HUES48 (cell line): ENCODE measurements around the gene ZNF436.
A peak's percentile ranks its signal among the peaks of the same experiment; 100 is the strongest.

Experiments
- H3K27ac ChIP-seq: one replicate; pipeline ENCODE4 v1.7.0; 2013; ENCODE audit warnings: low read depth, low read length, inconsistent platforms
- H3K27me3 ChIP-seq: 2 replicates; pipeline ENCODE4 v1.6.1; 2013; ENCODE audit warnings: mild to moderate bottlenecking, low read length; ENCODE audit not compliant: control insufficient read depth, insufficient read depth
- H3K36me3 ChIP-seq: 2 replicates; pipeline ENCODE4 v1.6.1; 2013; ENCODE audit warnings: low read length; ENCODE audit not compliant: control insufficient read depth, insufficient read depth
- H3K4me1 ChIP-seq: 2 replicates; pipeline ENCODE4 v1.6.1; 2013; ENCODE audit warnings: mild to moderate bottlenecking, low read length; ENCODE audit not compliant: control insufficient read depth, insufficient read depth
- H3K4me3 ChIP-seq: 2 replicates; pipeline ENCODE4 v1.5.1; 2013; ENCODE audit warnings: mild to moderate bottlenecking, low read depth, low read length
- H3K9ac ChIP-seq: 2 replicates; pipeline ENCODE4 v1.6.1; 2013; ENCODE audit warnings: mild to moderate bottlenecking, low read depth, low read length, moderate library complexity
- H3K9me3 ChIP-seq: 2 replicates; pipeline ENCODE4 v1.6.1; 2013; ENCODE audit warnings: low read length; ENCODE audit not compliant: control insufficient read depth, insufficient read depth

ZNF436 gene

GRCh38 chr1:23402286-23403037, 32.8 kb upstream of the ZNF436 start:
- Histone ChIP-seq H3K9ac (no peak overlapping the region), H3K4me1 (peaks cover 7% of the 10 kb centered on the region; the same call in 1 of the 2 replicates), H3K4me3 (no peak overlapping the region), H3K36me3 (no peaks in the 10 kb centered on the region), H3K27me3 (peaks cover 98% of the 10 kb centered on the region), H3K27ac (no peak overlapping the region), H3K9me3 (no peaks in the 10 kb centered on the region)

- peaks cover 7% of the 10 kb centered on the region; the same call in 1 of the 2 replicates for H3K4me1 ChIP-seq
- peaks cover 98% of the 10 kb centered on the region for H3K27me3 ChIP-seq
- no peaks in the 10 kb centered on the region for H3K9me3 ChIP-seq
- no peak overlapping the region for H3K9ac ChIP-seq
- H3K27ac ChIP-seq, result no peak overlapping the region
- no peaks in the 10 kb centered on the region for H3K36me3 ChIP-seq
- no peak overlapping the region for H3K4me3 ChIP-seq
These were observed 31.7 kb upstream of the ZNF436 start for GRCh38 chr1:23401313-23401712.

- H3K4me1 ChIP-seq, result peaks cover 7% of the 10 kb centered on the region; the same call in 1 of the 2 replicates
- no peaks in the 10 kb centered on the region for H3K36me3 ChIP-seq
- H3K27me3 ChIP-seq, result peaks cover 96% of the 10 kb centered on the region
- no peak overlapping the region for H3K27ac ChIP-seq
- H3K4me3 ChIP-seq, result no peak overlapping the region
- no peak overlapping the region for H3K9ac ChIP-seq
- no peaks in the 10 kb centered on the region for H3K9me3 ChIP-seq
These were observed 30.9 kb upstream of the ZNF436 start for GRCh38 chr1:23400324-23401114.

GRCh38 chr1:23399229-23399628, 29.6 kb upstream of the ZNF436 start:
- Histone ChIP-seq H3K27me3 (peaks cover 96% of the 10 kb centered on the region), H3K9ac (no peak overlapping the region), H3K4me3 (no peak overlapping the region), H3K4me1 (peaks cover 19% of the 10 kb centered on the region), H3K9me3 (no peaks in the 10 kb centered on the region), H3K27ac (no peak overlapping the region), H3K36me3 (no peaks in the 10 kb centered on the region)

- Histone ChIP-seq H3K36me3 (no peaks in the 10 kb centered on the region), H3K27ac (no peak overlapping the region), H3K9me3 (no peaks in the 10 kb centered on the region), H3K27me3 (peaks cover 96% of the 10 kb centered on the region), H3K9ac (no peak overlapping the region), H3K4me3 (no peak overlapping the region), H3K4me1 (peaks cover 12% of the 10 kb centered on the region)
These were observed 28.3 kb upstream of the ZNF436 start for GRCh38 chr1:23397908-23398307.

- H3K36me3 ChIP-seq, result no peaks in the 10 kb centered on the region
- peaks cover 12% of the 10 kb centered on the region for H3K4me1 ChIP-seq
- H3K27me3 ChIP-seq, result peaks cover 93% of the 10 kb centered on the region
- H3K4me3 ChIP-seq, result no peak overlapping the region
- H3K9me3 ChIP-seq, result no peaks in the 10 kb centered on the region
- H3K9ac ChIP-seq, result no peak overlapping the region
- H3K27ac ChIP-seq, result no peak overlapping the region
These were observed 26.7 kb upstream of the ZNF436 start for GRCh38 chr1:23396380-23396779.

- H3K36me3 ChIP-seq, result no peaks in the 10 kb centered on the region
- no peaks in the 10 kb centered on the region for H3K9me3 ChIP-seq
These were observed 26.2 kb upstream of the ZNF436 start for GRCh38 chr1:23395849-23396248.

GRCh38 chr1:23395154-23395724, 25.6 kb upstream of the ZNF436 start:
- Histone ChIP-seq H3K27ac (peak overlapping the region; percentile 80), H3K9me3 (no peaks in the 10 kb centered on the region), H3K9ac (no peak overlapping the region), H3K36me3 (no peaks in the 10 kb centered on the region), H3K4me3 (0 out of 2 replicates have a peak overlapping the region, but pooled peaks have one; percentile 5), H3K4me1 (peaks cover 12% of the 10 kb centered on the region), H3K27me3 (peaks cover 91% of the 10 kb centered on the region)

More at GRCh38 chr1:23395849-23396248, 26.2 kb upstream of the ZNF436 start:
- no peak overlapping the region for H3K4me3 ChIP-seq
- H3K27me3 ChIP-seq, result peaks cover 91% of the 10 kb centered on the region
- H3K27ac ChIP-seq, result no peak overlapping the region
- no peak overlapping the region for H3K9ac ChIP-seq
- H3K4me1 ChIP-seq, result peaks cover 12% of the 10 kb centered on the region

GRCh38 chr1:23394684-23395083, 25.0 kb upstream of the ZNF436 start:
- Histone ChIP-seq H3K27ac (peak overlapping the region; percentile 80), H3K9me3 (no peaks in the 10 kb centered on the region), H3K4me1 (peaks cover 12% of the 10 kb centered on the region), H3K36me3 (no peaks in the 10 kb centered on the region), H3K27me3 (peaks cover 91% of the 10 kb centered on the region), H3K9ac (no peak overlapping the region), H3K4me3 (0 out of 2 replicates have a peak overlapping the region, but pooled peaks have one; percentile 5)

- Histone ChIP-seq H3K9ac (no peak overlapping the region), H3K4me3 (no peak overlapping the region), H3K27ac (no peak overlapping the region), H3K4me1 (peaks cover 12% of the 10 kb centered on the region), H3K27me3 (peaks cover 91% of the 10 kb centered on the region), H3K9me3 (no peaks in the 10 kb centered on the region), H3K36me3 (no peaks in the 10 kb centered on the region)
These were observed 24.5 kb upstream of the ZNF436 start for GRCh38 chr1:23394181-23394580.

GRCh38 chr1:23393706-23394105, 24.1 kb upstream of the ZNF436 start:
- H3K27me3 ChIP-seq, result peaks cover 93% of the 10 kb centered on the region
- H3K27ac ChIP-seq, result no peak overlapping the region
- H3K9ac ChIP-seq, result no peak overlapping the region

More at GRCh38 chr1:23393706-23394105, 24.1 kb upstream of the ZNF436 start:
- peaks cover 12% of the 10 kb centered on the region for H3K4me1 ChIP-seq
- no peak overlapping the region for H3K4me3 ChIP-seq
- H3K36me3 ChIP-seq, result no peaks in the 10 kb centered on the region
- H3K9me3 ChIP-seq, result no peaks in the 10 kb centered on the region
